WERI-Rb-1 (cell line): ENCODE data around the gene ADH5.
"Not testable (repeated sequence)": the region's sequence is repeated elsewhere in the genome, so short reads cannot be mapped to it uniquely, and the experiment has no call there.

Experiments
- DNase-seq: peaks from one replicate; pipeline ENCODE4 v3.0.0-alpha.2; 2020
- H3K27ac ChIP-seq: fragments of 250-450 bp; sonication (Bioruptor Pico); 2 replicates; pipeline ENCODE4 v1.5.1; 2020; ENCODE audit warnings: mild to moderate bottlenecking, moderate library complexity
- H3K27me3 ChIP-seq: fragments of 250-450 bp; sonication (Bioruptor Pico); 2 replicates; pipeline ENCODE4 v1.5.1; 2021; ENCODE audit warnings: mild to moderate bottlenecking, low read depth, moderate library complexity; ENCODE audit not compliant: insufficient read depth, severe bottlenecking
- H3K36me3 ChIP-seq: fragments of 250-450 bp; sonication (Bioruptor Pico); 2 replicates; pipeline ENCODE4 v1.5.1; 2020; ENCODE audit warnings: mild to moderate bottlenecking, moderate library complexity
- H3K4me3 ChIP-seq: 2 replicates; pipeline ENCODE4 v1.5.1; 2011; ENCODE audit warnings: low read depth, mild to moderate bottlenecking, control low read depth, low read length
- H3K9me3 ChIP-seq: fragments of 250-450 bp; sonication (Bioruptor Pico); 2 replicates; pipeline ENCODE4 v1.5.1; 2021; ENCODE audit warnings: mild to moderate bottlenecking, moderate library complexity; ENCODE audit not compliant: severe bottlenecking
- TF ChIP-seq, protein P1 (sequence below): IDR thresholded peaks from 2 replicates; pipeline ENCODE4 v1.5.1; 2011; ENCODE audit warnings: low read depth, mild to moderate bottlenecking, control low read depth, inconsistent platforms, low read length

Gene ADH5

DNA sequence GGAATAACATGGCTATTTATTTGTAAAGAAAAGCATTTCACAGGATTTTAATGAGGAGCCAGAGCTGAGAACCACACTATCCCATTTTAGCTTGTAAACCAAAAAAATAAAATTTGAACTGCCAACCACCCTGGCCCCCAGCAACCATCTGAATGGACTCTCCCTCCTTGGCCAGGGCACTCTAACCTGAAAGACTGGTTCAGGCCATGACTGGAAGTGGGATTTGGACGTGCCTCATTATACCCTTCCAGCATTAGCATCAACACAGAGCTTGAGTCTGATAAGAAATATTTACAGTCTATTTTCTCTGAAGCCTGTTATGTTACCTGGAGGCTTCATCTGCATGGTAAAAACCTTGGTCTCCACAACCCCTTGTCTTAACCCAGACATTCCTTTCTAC lies 63.1 kb downstream of the ADH5 start:
- DNase-seq: no peak
- H3K27me3 ChIP-seq: no peaks in the 10 kb centered on the region
- peaks cover 5% of the 10 kb centered on the region for H3K36me3 ChIP-seq
- TF ChIP-seq, protein P1, sequence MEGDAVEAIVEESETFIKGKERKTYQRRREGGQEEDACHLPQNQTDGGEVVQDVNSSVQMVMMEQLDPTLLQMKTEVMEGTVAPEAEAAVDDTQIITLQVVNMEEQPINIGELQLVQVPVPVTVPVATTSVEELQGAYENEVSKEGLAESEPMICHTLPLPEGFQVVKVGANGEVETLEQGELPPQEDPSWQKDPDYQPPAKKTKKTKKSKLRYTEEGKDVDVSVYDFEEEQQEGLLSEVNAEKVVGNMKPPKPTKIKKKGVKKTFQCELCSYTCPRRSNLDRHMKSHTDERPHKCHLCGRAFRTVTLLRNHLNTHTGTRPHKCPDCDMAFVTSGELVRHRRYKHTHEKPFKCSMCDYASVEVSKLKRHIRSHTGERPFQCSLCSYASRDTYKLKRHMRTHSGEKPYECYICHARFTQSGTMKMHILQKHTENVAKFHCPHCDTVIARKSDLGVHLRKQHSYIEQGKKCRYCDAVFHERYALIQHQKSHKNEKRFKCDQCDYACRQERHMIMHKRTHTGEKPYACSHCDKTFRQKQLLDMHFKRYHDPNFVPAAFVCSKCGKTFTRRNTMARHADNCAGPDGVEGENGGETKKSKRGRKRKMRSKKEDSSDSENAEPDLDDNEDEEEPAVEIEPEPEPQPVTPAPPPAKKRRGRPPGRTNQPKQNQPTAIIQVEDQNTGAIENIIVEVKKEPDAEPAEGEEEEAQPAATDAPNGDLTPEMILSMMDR: no peak
- H3K9me3 ChIP-seq: peaks cover 9% of the 10 kb centered on the region
- H3K27ac ChIP-seq: peak overlapping the region; percentile 15
- no peak overlapping the region for H3K4me3 ChIP-seq

DNA sequence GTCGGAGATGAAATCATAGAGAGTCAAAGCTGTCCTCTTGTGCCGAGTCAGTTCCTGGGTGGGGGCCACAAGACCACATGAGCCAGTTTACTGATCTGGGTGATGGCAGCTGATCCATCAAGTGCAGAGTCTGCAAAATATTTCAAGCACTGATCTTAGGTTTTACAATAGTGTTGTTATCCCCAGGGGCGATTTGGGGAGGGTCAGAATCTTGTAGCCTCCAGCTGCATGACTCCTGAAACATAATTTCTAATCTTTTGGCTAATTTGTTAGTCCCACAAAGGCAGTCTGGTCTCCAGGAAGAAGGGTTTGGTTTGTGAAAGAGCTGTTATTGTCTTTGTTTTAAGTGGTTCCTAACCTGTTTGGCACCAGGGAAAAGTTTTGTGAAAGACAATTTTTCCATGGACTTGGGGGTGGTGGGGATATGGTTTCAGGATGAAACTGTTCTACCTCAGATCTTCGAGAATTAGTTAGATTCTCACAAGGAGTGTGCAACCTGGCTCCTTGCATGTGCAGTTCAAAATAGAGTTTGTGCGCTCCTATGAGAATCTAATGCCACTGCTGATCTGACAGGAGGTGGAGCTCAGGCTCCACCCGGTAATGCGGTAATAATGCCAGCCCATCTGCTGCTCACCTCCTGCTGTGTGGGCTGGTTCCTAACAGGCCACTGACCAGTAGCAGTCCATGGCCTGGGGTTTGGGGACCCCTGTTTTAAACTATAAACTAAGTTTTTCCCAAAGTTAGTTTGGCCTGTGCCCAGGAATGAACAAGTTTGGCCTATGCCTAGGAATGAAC lies 63.9 kb downstream of the ADH5 start:
- Histone ChIP-seq H3K36me3 (peaks cover 5% of the 10 kb centered on the region; the same call in 1 of the 2 replicates), H3K27me3 (no peaks in the 10 kb centered on the region), H3K4me3 (no peak overlapping the region), H3K9me3 (peaks cover 10% of the 10 kb centered on the region), H3K27ac (peak overlapping the region; percentile 23)
- TF ChIP-seq, protein P1: peak; percentile 45; the same call in 1 of the 2 replicates
- peak; percentile 82 for DNase-seq

DNA sequence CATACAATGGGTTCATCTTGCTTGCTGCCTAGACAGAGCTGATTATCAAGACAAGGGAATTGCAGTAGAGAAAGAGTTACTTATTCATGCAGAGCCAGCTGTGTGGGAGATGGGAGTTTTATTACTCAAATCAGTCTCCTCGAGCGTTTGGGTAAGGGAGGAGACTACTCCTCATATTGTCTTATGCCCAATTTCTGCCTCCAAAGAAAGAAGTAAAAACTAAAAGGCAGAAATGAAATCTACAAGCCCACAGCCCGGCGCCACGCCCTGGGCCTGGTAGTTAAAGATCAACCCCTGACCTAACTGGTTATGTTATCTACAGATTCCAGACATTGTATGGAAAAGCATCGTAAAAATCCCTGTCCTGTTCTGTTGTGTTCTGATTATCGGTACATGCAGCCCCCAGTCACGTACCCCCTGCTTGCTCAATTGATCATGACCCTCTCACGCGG lies 64.8 kb downstream of the ADH5 start:
- H3K36me3 ChIP-seq, H3K4me3 ChIP-seq, H3K27me3 ChIP-seq, DNase-seq: not testable (repeated sequence)
- Histone ChIP-seq H3K27ac (peak overlapping the region; percentile 23), H3K9me3 (peaks cover 12% of the 10 kb centered on the region)

DNA sequence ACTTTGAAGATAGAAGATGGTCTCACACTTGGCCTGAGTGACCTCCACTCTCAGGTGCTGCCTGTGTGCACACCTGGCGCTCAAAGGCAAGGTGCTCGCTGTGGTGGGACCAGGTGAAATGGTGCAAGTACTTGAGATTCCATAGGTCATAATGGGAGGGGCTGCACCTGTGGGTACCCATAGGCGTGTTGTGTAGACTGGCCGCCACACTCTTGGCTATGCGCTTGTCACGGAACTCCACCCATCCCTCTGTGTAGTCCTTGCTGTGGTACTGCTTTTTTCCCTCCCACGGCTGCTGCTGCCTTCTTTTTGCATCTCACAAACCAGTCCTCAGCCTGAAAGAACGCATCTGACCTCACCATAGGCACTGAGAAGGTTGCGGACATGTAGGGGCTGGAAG lies 66.0 kb downstream of the ADH5 start:
- DNase-seq: no peak
- H3K27me3 ChIP-seq: no peaks in the 10 kb centered on the region
- peaks cover 12% of the 10 kb centered on the region for H3K9me3 ChIP-seq
- no peaks in the 10 kb centered on the region; the same call in none of the 2 replicates for H3K36me3 ChIP-seq
- no peak overlapping the region for H3K4me3 ChIP-seq
- TF ChIP-seq, protein P1: no peak
- no peak overlapping the region for H3K27ac ChIP-seq

DNA sequence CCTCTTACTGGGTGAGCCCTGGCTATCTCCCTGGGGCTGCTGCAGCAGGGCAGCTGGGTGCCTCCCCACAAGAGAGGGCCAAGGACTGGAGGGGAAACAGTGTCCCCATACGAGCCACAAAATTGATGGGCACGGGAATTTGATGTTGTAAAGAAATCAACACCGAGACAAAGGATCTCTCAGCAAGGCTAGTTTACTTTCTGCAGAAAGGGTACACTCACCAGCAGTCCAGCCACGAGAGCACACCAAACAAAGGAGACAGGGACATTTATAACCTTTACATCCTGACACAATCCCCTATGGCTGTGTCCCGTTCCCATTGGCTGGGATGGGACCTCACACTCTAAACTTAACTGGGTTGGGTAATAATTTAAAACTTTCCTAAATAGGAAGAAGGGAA lies 67.2 kb downstream of the ADH5 start:
- Histone ChIP-seq H3K27ac (no peak overlapping the region), H3K9me3 (peaks cover 12% of the 10 kb centered on the region), H3K27me3 (no peaks in the 10 kb centered on the region), H3K36me3 (no peaks in the 10 kb centered on the region; the same call in none of the 2 replicates), H3K4me3 (no peak overlapping the region)
- no peak for DNase-seq
- TF ChIP-seq, protein P1: no peak
